ENCODE measurements around the gene CCL20.

DNA sequence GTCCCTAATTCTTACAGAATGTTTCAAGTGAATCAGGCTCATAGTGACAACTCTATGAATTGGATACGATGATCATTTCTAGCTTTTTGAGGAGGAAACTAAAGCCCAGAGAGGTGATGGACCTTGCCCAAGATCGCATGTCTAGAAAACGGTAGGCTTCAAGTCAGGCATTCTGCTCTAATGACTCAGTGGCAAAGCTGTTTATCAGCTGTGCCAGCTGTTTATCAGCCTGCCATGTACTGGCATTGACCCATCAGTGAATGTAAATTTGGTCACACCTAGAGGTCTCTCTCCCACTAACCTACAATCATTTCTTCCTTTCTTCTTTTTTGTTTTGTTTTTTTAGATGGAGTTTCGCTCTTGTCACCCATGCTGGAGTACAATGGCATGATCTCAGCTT is 51.6 kb downstream of the CCL20 start:
- TF ChIP-seq FOXM1 (IDR thresholded peaks at IDR 0.05; ENCODE audit: borderline replicate concordance): no peak
- TF ChIP-seq SUZ12 (IDR thresholded peaks at IDR 0.05): no peak
- no peak for TF ChIP-seq NFRKB (IDR thresholded peaks at IDR 0.05)
- TF ChIP-seq LEF1 (IDR thresholded peaks at IDR 0.05; ENCODE audit: borderline replicate concordance): no peak
- TF ChIP-seq FOXK2 (IDR thresholded peaks at IDR 0.05): no peak
- no peak for TF ChIP-seq FOXA1 (IDR thresholded peaks at IDR 0.05)
- no peak for TF ChIP-seq PKNOX1 (IDR thresholded peaks at IDR 0.05)
- no peak for TF ChIP-seq ARNT (IDR thresholded peaks at IDR 0.05)
- no peak for TF ChIP-seq TARDBP (IDR thresholded peaks at IDR 0.05)

All from HEK293T (cell line).